C4-2B (cell line): ENCODE data around the gene ANKRD50.

Source experiments
- H3K27ac ChIP-seq: fragments of 450-650 bp; 2 replicates; pipeline ENCODE4 v1.5.1; 2017
- ZFX ChIP-seq: fragments of 450-650 bp; IDR thresholded peaks from 2 replicates; pipeline ENCODE4 v1.6.1; 2017
- TF ChIP-seq, protein P1 (sequence below): fragments of 450-650 bp; conservative IDR thresholded peaks from 2 replicates; pipeline ENCODE4 v1.5.1; 2017; ENCODE audit warnings: mild to moderate bottlenecking

Gene ANKRD50

GRCh38 chr4:124745985-124746801, 33.7 kb upstream of the ANKRD50 start:
- no peak for TF ChIP-seq ZFX
- TF ChIP-seq, protein P1, sequence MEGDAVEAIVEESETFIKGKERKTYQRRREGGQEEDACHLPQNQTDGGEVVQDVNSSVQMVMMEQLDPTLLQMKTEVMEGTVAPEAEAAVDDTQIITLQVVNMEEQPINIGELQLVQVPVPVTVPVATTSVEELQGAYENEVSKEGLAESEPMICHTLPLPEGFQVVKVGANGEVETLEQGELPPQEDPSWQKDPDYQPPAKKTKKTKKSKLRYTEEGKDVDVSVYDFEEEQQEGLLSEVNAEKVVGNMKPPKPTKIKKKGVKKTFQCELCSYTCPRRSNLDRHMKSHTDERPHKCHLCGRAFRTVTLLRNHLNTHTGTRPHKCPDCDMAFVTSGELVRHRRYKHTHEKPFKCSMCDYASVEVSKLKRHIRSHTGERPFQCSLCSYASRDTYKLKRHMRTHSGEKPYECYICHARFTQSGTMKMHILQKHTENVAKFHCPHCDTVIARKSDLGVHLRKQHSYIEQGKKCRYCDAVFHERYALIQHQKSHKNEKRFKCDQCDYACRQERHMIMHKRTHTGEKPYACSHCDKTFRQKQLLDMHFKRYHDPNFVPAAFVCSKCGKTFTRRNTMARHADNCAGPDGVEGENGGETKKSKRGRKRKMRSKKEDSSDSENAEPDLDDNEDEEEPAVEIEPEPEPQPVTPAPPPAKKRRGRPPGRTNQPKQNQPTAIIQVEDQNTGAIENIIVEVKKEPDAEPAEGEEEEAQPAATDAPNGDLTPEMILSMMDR, result no peak
- no peak overlapping the region for H3K27ac ChIP-seq

DNA sequence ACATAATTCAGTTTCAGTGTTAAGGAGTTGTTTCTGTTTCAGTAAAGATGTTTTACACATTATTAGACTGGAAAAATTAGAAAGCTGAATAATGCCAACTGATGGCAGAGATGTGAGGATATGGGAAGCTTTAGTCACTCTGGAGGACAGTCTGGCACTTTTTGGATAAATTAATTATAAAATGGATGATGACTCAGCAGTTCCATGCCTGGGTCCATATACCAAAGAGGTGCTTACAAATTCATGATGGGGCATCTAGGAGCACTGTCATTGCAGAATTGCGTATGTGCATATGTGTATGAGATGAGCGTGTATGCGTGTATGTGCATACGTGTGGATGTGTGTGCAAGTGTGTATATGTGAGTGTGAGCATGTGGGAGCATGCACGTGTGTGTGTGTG, 31.2 kb upstream of the ANKRD50 start:
- H3K27ac ChIP-seq, result no peak overlapping the region
- TF ChIP-seq, protein P1, result no peak
- TF ChIP-seq ZFX, result no peak

GRCh38 chr4:124740501-124740900, 28.0 kb upstream of the ANKRD50 start:
- no peak overlapping the region for H3K27ac ChIP-seq
- TF ChIP-seq ZFX, result no peak
- TF ChIP-seq, protein P1, result no peak

GRCh38 chr4:124738994-124739393, 26.5 kb upstream of the ANKRD50 start:
- H3K27ac ChIP-seq, result no peak overlapping the region
- TF ChIP-seq ZFX, result no peak
- TF ChIP-seq, protein P1, result no peak

DNA sequence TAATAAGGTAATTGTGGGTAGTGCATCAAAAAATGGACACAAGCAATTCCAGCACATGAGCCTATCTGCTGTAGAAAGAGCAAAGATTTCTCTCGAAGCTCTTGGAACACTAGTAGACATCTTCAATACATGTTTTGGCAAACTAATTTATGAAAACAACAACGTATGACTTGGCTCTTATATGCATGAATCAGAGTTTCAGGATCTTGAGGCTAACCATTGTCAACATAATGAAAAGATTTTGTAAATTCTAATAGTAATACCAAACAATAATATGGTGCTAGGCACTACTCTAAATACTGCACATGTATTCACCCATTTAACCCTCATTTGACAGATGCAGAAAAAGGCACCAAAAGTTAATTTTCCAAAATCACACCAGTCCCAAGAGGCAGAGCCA, 25.1 kb upstream of the ANKRD50 start:
- H3K27ac ChIP-seq, result no peak overlapping the region
- TF ChIP-seq, protein P1, result no peak
- no peak for TF ChIP-seq ZFX

- H3K27ac ChIP-seq, result no peak overlapping the region
- TF ChIP-seq, protein P1, result no peak
- TF ChIP-seq ZFX, result no peak
Measured at GRCh38 chr4:124736526-124736925, 24.0 kb upstream of the ANKRD50 start.

DNA sequence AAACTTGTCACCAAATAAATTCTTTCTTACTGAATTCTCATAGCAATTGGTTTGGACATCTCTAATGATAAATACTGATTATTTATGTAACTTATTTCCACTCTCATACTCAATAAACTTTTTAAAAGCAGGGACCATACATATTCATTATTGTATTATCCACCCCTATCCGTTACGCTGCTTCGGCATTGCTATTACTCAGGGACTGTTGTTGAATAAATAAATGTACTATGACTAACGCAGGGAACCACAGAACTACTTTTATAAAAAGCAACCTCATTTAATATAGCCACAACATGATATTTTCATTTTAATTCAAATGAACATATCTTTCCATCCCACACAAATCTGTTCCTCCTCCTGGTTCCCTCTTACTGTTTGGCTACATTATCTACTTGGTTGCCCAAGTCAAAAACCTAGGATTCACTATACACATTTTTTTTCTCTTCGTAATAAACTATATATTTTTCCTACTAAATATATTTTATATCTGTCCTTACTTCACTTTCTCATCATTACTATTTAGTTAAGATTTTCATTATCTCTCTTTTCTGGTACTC, 14.9 kb upstream of the ANKRD50 start:
- no peak for TF ChIP-seq ZFX
- TF ChIP-seq, protein P1, result no peak
- no peak overlapping the region for H3K27ac ChIP-seq
